GM10266 (cell line): ENCODE data around the gene PANX2.

Experiments used
- DNase-seq: peaks from one replicate; pipeline ENCODE4 v3.0.0; 2012; ENCODE audit errors: extremely low spot score
- CTCF ChIP-seq: IDR thresholded peaks from 2 replicates; pipeline ENCODE4 v1.5.1; 2012; ENCODE audit warnings: mild to moderate bottlenecking, low read depth; ENCODE audit not compliant: control insufficient read depth, insufficient read depth; ENCODE audit errors: missing control alignments

Gene PANX2

GRCh38 chr22:50206599-50206998 lies 36.1 kb downstream of the PANX2 start:
- no peak for DNase-seq
- TF ChIP-seq CTCF, result peak; percentile 31

GRCh38 chr22:50207383-50208140 lies 37.0 kb downstream of the PANX2 start:
- no peak for TF ChIP-seq CTCF
- DNase-seq, result no peak

- TF ChIP-seq CTCF, result no peak
- DNase-seq, result no peak
Measured at GRCh38 chr22:50208430-50208938, 38.0 kb downstream of the PANX2 start.

- no peak for TF ChIP-seq CTCF
- no peak for DNase-seq
Measured at GRCh38 chr22:50208939-50209892, 38.7 kb downstream of the PANX2 start.

- TF ChIP-seq CTCF, result peak; percentile 89
- DNase-seq, result peak; percentile 89
Measured at GRCh38 chr22:50209893-50210292, 39.4 kb downstream of the PANX2 start.

- TF ChIP-seq CTCF, result no peak
- DNase-seq, result no peak
Measured at GRCh38 chr22:50210378-50211139, 40.0 kb downstream of the PANX2 start.
